GM19438 (cell line): ENCODE measurements around the gene CHST9.
A peak's percentile ranks its signal among the peaks of the same experiment; 100 is the strongest.
"Not testable (repeated sequence)": the region's sequence is repeated elsewhere in the genome, so short reads cannot be mapped to it uniquely, and the experiment has no call there.

Experiments
- ATAC-seq: cut with Tn5 transposase; IDR thresholded peaks from one replicate; pipeline ENCODE4 v1.9.1; 2021; ENCODE audit warnings: low read depth; ENCODE audit not compliant: unreplicated experiment

Gene CHST9

DNA sequence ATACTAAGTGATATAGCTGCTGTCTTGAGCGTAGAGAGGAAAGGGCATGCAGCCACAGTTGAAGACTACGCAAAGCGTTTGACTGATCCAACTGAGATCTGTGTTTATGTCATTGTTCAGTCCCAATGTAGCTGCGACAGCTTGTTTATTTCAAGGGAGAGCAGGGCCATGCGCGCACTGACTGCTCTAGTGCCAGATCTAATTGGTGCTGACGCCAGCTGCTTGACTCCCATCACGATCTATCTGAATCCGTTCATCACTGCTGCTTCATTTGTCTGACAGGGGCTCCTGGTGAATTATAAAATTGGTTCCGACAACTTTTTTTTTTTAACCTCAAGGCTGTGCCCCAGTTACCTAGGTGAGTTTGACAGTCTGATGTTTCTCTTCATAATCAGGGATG, 75.7 kb downstream of the CHST9 start:
- no peak for ATAC-seq

GRCh38 chr18:27108842-27109241, 76.3 kb downstream of the CHST9 start:
- no peak for ATAC-seq

GRCh38 chr18:27104743-27105142, 80.4 kb downstream of the CHST9 start:
- no peak for ATAC-seq

- no peak for ATAC-seq
These were observed 90.5 kb downstream of the CHST9 start for GRCh38 chr18:27094621-27095020.

GRCh38 chr18:27093290-27093689, 91.8 kb downstream of the CHST9 start:
- not testable (repeated sequence) for ATAC-seq

GRCh38 chr18:27081701-27082100, 103.4 kb downstream of the CHST9 start:
- no peak for ATAC-seq

GRCh38 chr18:27075828-27076227, 109.3 kb downstream of the CHST9 start:
- ATAC-seq, result no peak

GRCh38 chr18:27073404-27073830, 111.7 kb downstream of the CHST9 start:
- peak; percentile 66 for ATAC-seq

DNA sequence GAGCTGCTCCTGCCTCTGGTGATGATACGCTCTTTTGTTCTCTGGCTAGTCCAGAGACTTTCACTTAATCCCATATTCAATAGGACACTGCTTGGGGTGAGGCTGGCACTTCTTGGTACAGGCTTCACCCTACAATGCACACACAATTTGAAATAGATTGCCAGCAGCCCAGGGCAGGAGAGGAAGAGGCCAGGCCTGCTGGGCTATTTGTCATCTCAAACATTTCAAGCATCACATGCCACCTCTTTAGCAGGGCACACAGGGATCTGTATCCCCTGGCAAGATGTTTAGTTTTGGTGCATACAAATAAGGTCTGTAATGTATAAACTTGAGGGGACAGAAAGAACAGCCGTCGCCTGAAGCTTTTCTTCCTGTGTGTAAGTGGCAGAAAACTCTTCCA, 120.4 kb downstream of the CHST9 start:
- ATAC-seq, result no peak

GRCh38 chr18:27062802-27063201, 122.3 kb downstream of the CHST9 start:
- ATAC-seq, result no peak

- ATAC-seq, result no peak
These were observed 123.5 kb downstream of the CHST9 start for GRCh38 chr18:27061488-27062095.

DNA sequence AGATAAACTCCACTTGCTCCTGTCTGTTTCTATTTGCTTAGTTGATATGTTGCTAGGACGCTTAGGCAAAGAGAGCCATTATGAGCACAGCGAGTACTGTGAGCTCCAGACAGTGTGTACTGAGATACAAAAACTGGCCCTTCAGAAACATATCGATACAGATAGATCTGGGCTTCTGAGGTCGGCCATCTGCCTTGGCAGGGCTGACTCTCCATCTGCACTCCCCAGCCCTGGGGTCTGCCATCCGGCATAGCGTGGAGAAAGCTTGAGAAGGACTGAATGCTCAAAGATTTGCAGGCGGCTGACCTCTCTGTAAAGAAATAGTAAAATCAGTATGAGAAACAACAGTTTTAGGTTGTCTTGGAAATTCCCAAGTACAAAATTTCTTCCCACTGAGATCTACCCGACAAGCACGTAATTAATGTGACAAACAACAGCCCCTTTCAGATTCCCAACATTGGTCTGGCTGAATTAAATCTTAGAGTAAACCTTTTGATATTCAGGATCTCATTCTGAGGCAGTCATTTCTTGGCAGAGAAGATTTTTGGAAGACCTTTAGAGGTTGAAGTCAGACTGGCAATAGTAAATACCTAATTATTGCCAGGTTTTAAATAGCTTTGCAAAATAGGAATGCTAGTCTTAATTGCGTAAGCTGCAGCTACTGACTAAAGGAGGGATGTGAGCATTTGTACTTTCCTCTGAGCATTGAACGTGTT, 127.4 kb downstream of the CHST9 start:
- ATAC-seq, result no peak

DNA sequence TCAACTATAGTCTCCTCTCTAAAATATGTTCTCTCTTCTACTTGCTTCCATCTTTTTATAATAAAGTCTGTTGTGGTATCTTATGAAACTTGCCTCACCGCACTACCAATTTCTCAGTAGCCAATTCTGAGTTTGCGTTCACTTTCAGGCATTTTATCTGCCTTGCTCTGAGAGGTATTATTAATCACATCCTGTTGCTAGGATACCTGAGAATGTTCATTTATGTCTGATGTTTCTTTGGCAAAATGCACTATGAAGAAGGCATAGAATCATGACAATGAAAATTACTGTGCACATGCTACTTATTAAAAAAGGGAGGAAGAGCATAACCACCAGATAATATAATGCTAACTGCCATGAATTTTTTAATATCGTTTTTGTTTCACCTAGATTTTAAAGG, 130.2 kb downstream of the CHST9 start:
- ATAC-seq, result no peak

DNA sequence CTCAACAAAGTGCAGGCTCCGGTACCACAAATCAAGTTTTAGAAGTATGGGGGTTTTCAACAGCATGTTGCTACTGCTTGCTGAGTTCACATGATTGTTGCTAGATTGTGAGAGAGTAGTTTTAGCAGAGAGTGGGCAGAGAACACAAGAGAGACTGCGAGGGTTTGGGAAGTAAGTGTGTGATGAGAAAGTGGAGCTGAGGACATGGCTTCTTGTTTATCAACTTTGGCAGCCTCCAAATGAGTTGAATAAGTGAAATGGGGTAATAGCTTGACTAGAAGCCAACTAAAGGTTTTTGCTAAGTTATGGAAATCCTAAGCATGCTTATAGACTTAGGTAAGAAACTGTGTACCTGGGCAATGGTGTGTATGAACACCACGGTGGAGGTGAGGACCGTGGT, 135.1 kb downstream of the CHST9 start:
- no peak for ATAC-seq

- ATAC-seq, result no peak
These were observed 139.8 kb downstream of the CHST9 start for GRCh38 chr18:27045342-27045741.

GRCh38 chr18:27042177-27042576, 142.9 kb downstream of the CHST9 start:
- no peak for ATAC-seq

GRCh38 chr18:27040796-27041195, 144.3 kb downstream of the CHST9 start:
- no peak for ATAC-seq

GRCh38 chr18:27033722-27034121, 151.4 kb downstream of the CHST9 start:
- ATAC-seq, result no peak

GRCh38 chr18:27030421-27030820, 154.7 kb downstream of the CHST9 start:
- ATAC-seq, result no peak

- ATAC-seq, result no peak
These were observed 162.6 kb downstream of the CHST9 start for GRCh38 chr18:27022477-27022876.

DNA sequence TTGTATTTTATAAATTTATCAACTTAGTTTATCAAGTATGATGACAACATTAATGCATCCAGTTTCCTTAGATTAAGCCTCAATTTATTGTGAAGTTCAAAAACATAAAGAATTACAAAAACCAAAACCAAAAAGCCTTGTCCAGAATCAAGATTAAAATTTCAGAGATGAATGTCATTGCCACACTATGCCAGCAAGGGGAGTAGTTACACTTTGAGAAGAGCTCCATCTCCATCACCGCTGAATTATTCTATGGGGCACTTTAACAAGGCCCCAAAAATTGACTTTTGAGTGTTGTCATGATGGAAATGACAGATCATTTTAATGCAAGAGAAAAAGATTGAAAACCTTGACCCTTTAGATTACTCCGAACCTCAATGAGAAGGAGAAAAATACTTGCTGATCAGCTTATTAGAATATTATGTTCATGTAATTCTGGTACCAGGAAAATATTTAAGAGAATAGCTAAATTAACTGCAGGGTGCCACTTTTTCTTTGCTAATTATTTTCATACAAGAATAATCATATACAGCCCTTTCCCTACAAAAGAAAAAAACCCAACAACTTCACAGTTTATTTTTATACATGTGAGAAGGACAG, 167.1 kb downstream of the CHST9 start:
- no peak for ATAC-seq

- ATAC-seq, result no peak
These were observed 170.3 kb downstream of the CHST9 start for GRCh38 chr18:27014841-27015240.
